ENCODE data around the gene TBC1D16.

Gene TBC1D16

DNA sequence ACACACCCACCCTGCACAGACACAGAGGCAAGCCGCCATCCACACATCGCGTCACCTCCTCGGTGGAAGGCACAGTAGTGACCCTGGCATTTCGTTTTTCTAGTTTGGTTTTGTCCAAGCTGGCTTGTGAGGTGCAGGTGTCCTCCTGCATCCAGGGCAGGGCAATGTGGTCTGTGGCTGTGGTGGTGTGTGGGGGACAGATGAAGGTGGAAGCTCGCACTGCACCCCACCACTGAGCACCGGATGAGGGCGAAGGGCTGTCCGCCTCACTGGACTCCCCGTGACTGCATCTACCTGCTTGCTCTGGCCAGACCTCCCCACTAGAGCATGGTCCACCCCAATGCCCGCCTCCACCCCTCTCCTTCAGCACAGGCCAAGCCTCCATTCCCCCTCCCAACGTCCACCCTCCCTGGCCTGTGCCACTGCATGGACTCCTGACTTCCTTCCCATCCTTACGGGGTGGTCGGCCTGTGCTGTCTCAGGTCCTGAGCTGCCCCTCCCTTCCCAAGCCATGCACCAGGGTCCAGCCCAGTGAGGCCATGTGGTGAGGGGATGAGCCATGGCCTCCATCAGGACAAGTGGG, 117.7 kb downstream of the TBC1D16 start:
- peaks cover 61% of the 10 kb centered on the region for H3K27me3 ChIP-seq
- H3K27ac ChIP-seq: no peak overlapping the region
- no peak for TF ChIP-seq CTCF (IDR thresholded peaks at IDR 0.05)
- H3K4me3 ChIP-seq (ENCODE audit: low read depth in 1 of 2, low read length in 1 of 2): no peak overlapping the region
- no peaks in the 10 kb centered on the region for H3K36me3 ChIP-seq
- H3K9me3 ChIP-seq: no peaks in the 10 kb centered on the region
- no peaks in the 10 kb centered on the region for H3K4me1 ChIP-seq (ENCODE audit: control insufficient read depth in 1 of 2, insufficient read depth in 1 of 2, low read depth in 1 of 2, low read length in 1 of 2)

DNA sequence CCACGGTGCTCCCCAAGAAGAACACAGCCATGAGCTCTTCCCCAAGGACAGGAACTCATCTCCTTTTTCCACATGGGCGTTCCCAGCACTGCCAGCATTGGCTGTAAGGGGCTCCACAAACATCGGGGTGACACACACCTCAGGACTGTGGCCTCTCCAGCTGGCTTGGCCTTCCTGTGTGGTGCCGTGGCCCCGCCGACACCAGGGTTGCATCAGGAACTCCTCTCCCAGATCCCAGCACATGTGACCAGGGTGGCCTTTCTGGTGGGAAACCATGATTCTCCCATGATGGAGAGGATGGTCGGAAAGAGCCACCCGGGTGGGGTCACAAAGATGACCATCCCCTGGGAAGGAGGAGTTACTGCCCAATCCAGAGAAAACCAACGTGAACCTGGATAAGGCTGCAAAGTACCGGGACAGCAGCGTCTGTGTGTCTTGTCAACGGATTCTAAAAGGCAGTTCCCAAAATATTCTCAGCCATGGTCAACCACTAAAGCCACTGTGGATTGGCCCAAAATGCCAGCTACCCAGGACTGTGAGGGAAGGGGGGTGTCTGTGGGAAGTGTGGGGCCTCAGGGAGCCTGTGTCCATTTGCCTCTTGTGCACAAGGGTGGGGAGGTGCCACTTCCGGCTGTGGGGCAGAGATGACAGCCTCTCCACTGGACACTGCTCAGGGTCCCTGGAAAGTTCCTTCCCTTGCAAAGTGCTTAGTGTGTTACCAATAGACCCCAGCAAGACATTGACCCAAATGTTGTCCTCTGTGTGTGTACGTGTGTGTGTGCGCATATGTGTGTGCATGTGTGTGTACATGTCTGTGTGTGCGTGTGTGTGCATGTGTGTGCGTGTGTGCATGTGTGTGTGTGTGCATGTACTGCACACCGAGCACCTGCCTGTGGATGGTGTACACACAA, 118.4 kb downstream of the TBC1D16 start:
- Histone ChIP-seq H3K4me1 (ENCODE audit: control insufficient read depth in 1 of 2, insufficient read depth in 1 of 2, low read depth in 1 of 2, low read length in 1 of 2) (no peaks in the 10 kb centered on the region), H3K27me3 (peaks cover 54% of the 10 kb centered on the region), H3K9me3 (no peaks in the 10 kb centered on the region), H3K36me3 (no peaks in the 10 kb centered on the region), H3K27ac (no peak overlapping the region), H3K4me3 (ENCODE audit: low read depth in 1 of 2, low read length in 1 of 2) (no peak overlapping the region)
- TF ChIP-seq CTCF (IDR thresholded peaks at IDR 0.05): no peak

GRCh38 chr17:79916506-79916905, 119.2 kb downstream of the TBC1D16 start:
- no peak for TF ChIP-seq CTCF (IDR thresholded peaks at IDR 0.05)
- Histone ChIP-seq H3K4me3 (ENCODE audit: low read depth in 1 of 2, low read length in 1 of 2) (no peak overlapping the region), H3K9me3 (no peaks in the 10 kb centered on the region), H3K4me1 (ENCODE audit: control insufficient read depth in 1 of 2, insufficient read depth in 1 of 2, low read depth in 1 of 2, low read length in 1 of 2) (no peaks in the 10 kb centered on the region), H3K27ac (no peak overlapping the region), H3K27me3 (peaks cover 47% of the 10 kb centered on the region), H3K36me3 (no peaks in the 10 kb centered on the region)

GRCh38 chr17:79915850-79916430, 119.7 kb downstream of the TBC1D16 start:
- no peak overlapping the region for H3K4me3 ChIP-seq (ENCODE audit: low read depth in 1 of 2, low read length in 1 of 2)

More at GRCh38 chr17:79915850-79916430, 119.7 kb downstream of the TBC1D16 start:
- TF ChIP-seq CTCF (IDR thresholded peaks at IDR 0.05): no peak
- no peaks in the 10 kb centered on the region for H3K4me1 ChIP-seq (ENCODE audit: control insufficient read depth in 1 of 2, insufficient read depth in 1 of 2, low read depth in 1 of 2, low read length in 1 of 2)
- no peaks in the 10 kb centered on the region for H3K36me3 ChIP-seq
- no peaks in the 10 kb centered on the region for H3K9me3 ChIP-seq
- peaks cover 42% of the 10 kb centered on the region for H3K27me3 ChIP-seq
- no peak overlapping the region for H3K27ac ChIP-seq
